Measurements from ENCODE around the gene CFAP46.

GRCh38 chr10:132919374-132920100 lies 22.8 kb downstream of the CFAP46 start:
- TF ChIP-seq, protein P1, sequence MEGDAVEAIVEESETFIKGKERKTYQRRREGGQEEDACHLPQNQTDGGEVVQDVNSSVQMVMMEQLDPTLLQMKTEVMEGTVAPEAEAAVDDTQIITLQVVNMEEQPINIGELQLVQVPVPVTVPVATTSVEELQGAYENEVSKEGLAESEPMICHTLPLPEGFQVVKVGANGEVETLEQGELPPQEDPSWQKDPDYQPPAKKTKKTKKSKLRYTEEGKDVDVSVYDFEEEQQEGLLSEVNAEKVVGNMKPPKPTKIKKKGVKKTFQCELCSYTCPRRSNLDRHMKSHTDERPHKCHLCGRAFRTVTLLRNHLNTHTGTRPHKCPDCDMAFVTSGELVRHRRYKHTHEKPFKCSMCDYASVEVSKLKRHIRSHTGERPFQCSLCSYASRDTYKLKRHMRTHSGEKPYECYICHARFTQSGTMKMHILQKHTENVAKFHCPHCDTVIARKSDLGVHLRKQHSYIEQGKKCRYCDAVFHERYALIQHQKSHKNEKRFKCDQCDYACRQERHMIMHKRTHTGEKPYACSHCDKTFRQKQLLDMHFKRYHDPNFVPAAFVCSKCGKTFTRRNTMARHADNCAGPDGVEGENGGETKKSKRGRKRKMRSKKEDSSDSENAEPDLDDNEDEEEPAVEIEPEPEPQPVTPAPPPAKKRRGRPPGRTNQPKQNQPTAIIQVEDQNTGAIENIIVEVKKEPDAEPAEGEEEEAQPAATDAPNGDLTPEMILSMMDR (IDR thresholded peaks at IDR 0.05), result no peak
- TF ChIP-seq EZH2 (IDR thresholded peaks at IDR 0.05), result no peak
